ENCODE measurements around the gene AGTR1. TPM values are rescaled to one million over a fixed set of nuclear protein-coding genes. Genes with fewer than 3 reads are reported as not detected.

Gene AGTR1
- total and polyA plus RNA-seq, 10 of the 15 experiments (the other 5 are each of a cell fraction or from before 2014, with no cell fraction given), result not detected

DNA sequence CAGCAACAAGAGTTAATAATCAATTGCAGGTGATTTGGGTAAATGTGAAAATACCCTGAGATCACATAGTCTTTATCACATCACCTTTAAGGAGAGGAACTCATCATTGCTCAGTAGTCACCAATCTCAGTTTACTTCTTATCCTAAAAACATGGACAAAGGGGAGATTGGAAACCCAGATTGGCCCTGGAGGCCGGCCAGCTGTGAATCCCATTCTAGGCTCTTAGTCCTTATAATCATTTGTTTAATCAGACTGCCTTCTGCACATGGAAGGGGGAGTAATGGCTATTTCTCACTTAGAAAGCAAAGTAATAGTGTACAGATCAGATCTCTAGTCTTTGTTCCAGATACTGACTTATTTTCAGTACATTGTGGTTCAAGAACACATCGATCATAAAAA lies 92.7 kb downstream of the AGTR1 start:
- FAIRE-seq, result no peak
- POLR2A ChIA-PET, result no interaction called here

More for the DNA sequence above, 92.7 kb downstream of the AGTR1 start:
- Histone ChIP-seq H3K9me3 (replicated peaks; ENCODE audit: control insufficient read depth, insufficient read depth, low read length) (no peaks in the 10 kb centered on the region), H3K4me2 (ENCODE audit: control insufficient read depth, insufficient read depth) (no peak overlapping the region), H3K4me3 (no peak overlapping the region), H4K20me1 (ENCODE audit: control insufficient read depth, insufficient read depth) (no peaks in the 10 kb centered on the region), H3K4me1 (ENCODE audit: control insufficient read depth, insufficient read depth, low read length) (no peaks in the 10 kb centered on the region), H3K9ac (ENCODE audit: control insufficient read depth, insufficient read depth, low read length) (no peak overlapping the region), H3K27ac (ENCODE audit: control insufficient read depth, insufficient read depth) (no peak overlapping the region), H3K36me3 (ENCODE audit: control insufficient read depth in 2 of 2, insufficient read depth in 2 of 2, low read length in 1 of 2) (no peaks in the 10 kb centered on the region), H3K79me2 (ENCODE audit: control insufficient read depth, insufficient read depth, low read length) (no peaks in the 10 kb centered on the region), H3K27me3 (replicated peaks in 1 of 2; ENCODE audit: control insufficient read depth in 2 of 2, insufficient read depth in 2 of 2, low read length in 1 of 2) (no peaks in the 10 kb centered on the region), H2AFZ (ENCODE audit: control insufficient read depth, low read depth, low read length) (no peak overlapping the region)
- SMC1A ChIA-PET (ENCODE audit: uncharacterized antibody, unreplicated experiment), result no interaction called here
- no peak for TF ChIP-seq SUZ12 (IDR thresholded peaks at IDR 0.05; ENCODE audit: unreplicated experiment)
- TF ChIP-seq ZBED1 (IDR thresholded peaks at IDR 0.05; ENCODE audit: borderline replicate concordance), result no peak
- TF ChIP-seq CHD2 (IDR thresholded peaks at IDR 0.05; ENCODE audit: borderline replicate concordance, low read depth, low read length), result no peak
- TF ChIP-seq, protein P1, sequence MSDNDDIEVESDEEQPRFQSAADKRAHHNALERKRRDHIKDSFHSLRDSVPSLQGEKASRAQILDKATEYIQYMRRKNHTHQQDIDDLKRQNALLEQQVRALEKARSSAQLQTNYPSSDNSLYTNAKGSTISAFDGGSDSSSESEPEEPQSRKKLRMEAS (IDR thresholded peaks at IDR 0.05; ENCODE audit: low read depth, low read length), result no peak
- TF ChIP-seq WRNIP1 (IDR thresholded peaks at IDR 0.05; ENCODE audit: borderline replicate concordance, low read depth, low read length), result no peak
- no peak for TF ChIP-seq YBX1 (IDR thresholded peaks at IDR 0.05)
- TF ChIP-seq ZNF622 (IDR thresholded peaks at IDR 0.05), result no peak
- no peak for TF ChIP-seq MTA3 (IDR thresholded peaks at IDR 0.05; ENCODE audit: borderline replicate concordance, low read length)
- no peak for TF ChIP-seq NFYB (IDR thresholded peaks at IDR 0.05; ENCODE audit: insufficient read depth, low read depth, low read length)
- TF ChIP-seq LARP7 (IDR thresholded peaks at IDR 0.05), result no peak
- TF ChIP-seq, protein P2, sequence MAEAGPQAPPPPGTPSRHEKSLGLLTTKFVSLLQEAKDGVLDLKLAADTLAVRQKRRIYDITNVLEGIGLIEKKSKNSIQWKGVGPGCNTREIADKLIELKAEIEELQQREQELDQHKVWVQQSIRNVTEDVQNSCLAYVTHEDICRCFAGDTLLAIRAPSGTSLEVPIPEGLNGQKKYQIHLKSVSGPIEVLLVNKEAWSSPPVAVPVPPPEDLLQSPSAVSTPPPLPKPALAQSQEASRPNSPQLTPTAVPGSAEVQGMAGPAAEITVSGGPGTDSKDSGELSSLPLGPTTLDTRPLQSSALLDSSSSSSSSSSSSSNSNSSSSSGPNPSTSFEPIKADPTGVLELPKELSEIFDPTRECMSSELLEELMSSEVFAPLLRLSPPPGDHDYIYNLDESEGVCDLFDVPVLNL (IDR thresholded peaks at IDR 0.05; ENCODE audit: low read depth, low read length), result no peak
- TF ChIP-seq EED (IDR thresholded peaks at IDR 0.05; ENCODE audit: low read depth), result no peak
- TF ChIP-seq, protein P3, sequence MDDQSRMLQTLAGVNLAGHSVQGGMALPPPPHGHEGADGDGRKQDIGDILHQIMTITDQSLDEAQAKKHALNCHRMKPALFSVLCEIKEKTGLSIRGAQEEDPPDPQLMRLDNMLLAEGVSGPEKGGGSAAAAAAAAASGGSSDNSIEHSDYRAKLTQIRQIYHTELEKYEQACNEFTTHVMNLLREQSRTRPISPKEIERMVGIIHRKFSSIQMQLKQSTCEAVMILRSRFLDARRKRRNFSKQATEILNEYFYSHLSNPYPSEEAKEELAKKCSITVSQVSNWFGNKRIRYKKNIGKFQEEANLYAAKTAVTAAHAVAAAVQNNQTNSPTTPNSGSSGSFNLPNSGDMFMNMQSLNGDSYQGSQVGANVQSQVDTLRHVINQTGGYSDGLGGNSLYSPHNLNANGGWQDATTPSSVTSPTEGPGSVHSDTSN (IDR thresholded peaks at IDR 0.05; ENCODE audit: insufficient replicate concordance, low read depth, low read length), result no peak
- TF ChIP-seq, protein P4, sequence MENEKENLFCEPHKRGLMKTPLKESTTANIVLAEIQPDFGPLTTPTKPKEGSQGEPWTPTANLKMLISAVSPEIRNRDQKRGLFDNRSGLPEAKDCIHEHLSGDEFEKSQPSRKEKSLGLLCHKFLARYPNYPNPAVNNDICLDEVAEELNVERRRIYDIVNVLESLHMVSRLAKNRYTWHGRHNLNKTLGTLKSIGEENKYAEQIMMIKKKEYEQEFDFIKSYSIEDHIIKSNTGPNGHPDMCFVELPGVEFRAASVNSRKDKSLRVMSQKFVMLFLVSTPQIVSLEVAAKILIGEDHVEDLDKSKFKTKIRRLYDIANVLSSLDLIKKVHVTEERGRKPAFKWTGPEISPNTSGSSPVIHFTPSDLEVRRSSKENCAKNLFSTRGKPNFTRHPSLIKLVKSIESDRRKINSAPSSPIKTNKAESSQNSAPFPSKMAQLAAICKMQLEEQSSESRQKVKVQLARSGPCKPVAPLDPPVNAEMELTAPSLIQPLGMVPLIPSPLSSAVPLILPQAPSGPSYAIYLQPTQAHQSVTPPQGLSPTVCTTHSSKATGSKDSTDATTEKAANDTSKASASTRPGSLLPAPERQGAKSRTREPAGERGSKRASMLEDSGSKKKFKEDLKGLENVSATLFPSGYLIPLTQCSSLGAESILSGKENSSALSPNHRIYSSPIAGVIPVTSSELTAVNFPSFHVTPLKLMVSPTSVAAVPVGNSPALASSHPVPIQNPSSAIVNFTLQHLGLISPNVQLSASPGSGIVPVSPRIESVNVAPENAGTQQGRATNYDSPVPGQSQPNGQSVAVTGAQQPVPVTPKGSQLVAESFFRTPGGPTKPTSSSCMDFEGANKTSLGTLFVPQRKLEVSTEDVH (IDR thresholded peaks at IDR 0.05; ENCODE audit: low read depth, partially characterized antibody), result no peak
- CTCF ChIA-PET, result interaction anchor here (1.1 kb wide), 1 partner anchor 72 kb away, joined by 4 read pairs; no protein-coding TSS in a partner anchor
- ATAC-seq (no peak), DNase-seq (ENCODE audit: low read depth, low spot score) (no peak)
- no TSS peak for BruUV-seq (replicated peaks)
- in situ Hi-C loops (cut with MboI), result no loop called here
- 14% methylated on average over 2 of the region's 2 CpGs for WGBS (ENCODE audit: insufficient coverage, insufficient replicate concordance, low lambda C conversion rate, missing lambda C conversion rate)
- RAD21 ChIA-PET (ENCODE audit: unreplicated experiment), result no interaction called here
- intact Hi-C loops (cut with micrococcal nuclease; ENCODE audit: unreplicated experiment), result no loop called here
